Spleen (tissue), 11 donors: ENCODE measurements around the gene ZKSCAN3. TPM values are rescaled to one million over a fixed set of nuclear protein-coding genes. Genes with fewer than 3 reads are reported as not detected.

ENCODE experiments used
- DNase-seq: peaks from one replicate; pipeline ENCODE4 v3.0.0-alpha.2; 2020
- H3K27ac ChIP-seq, 8 donors: fragments of 200-600 bp; sonication (generic) in 7 of 8; 1 replicate in 4 of 8; 2 replicates in 4 of 8; pipeline versions ENCODE4 v1.5.0 to v1.8.0; 2016 to 2021; ENCODE audit warnings: inconsistent platforms in 4 of 8, mild to moderate bottlenecking in 4 of 8, moderate library complexity in 1 of 8
- H3K27me3 ChIP-seq, 7 donors: fragments of 200-600 bp; sonication (generic) in 6 of 7; replicated peaks in 1 of 7; 1 replicate in 4 of 7; 2 replicates in 3 of 7; pipeline versions ENCODE4 v1.5.0 to v1.8.0; 2016 to 2021; ENCODE audit warnings: inconsistent platforms in 3 of 7, mild to moderate bottlenecking in 1 of 7
- H3K36me3 ChIP-seq, 6 donors: fragments of 200-600 bp; sonication (generic) in 5 of 6; 1 replicate in 4 of 6; 2 replicates in 2 of 6; pipeline versions ENCODE4 v1.5.0 to v1.8.0; 2016 to 2021; ENCODE audit warnings: inconsistent platforms in 2 of 6
- H3K4me1 ChIP-seq, 6 donors: fragments of 200-600 bp; sonication (generic) in 5 of 6; 1 replicate in 3 of 6; 2 replicates in 3 of 6; pipeline versions ENCODE4 v1.5.0 to v1.8.0; 2016 to 2021; ENCODE audit warnings: inconsistent platforms in 3 of 6
- H3K4me3 ChIP-seq, 8 donors: fragments of 200-600 bp; sonication (generic) in 7 of 8; 1 replicate in 4 of 8; 2 replicates in 4 of 8; pipeline versions ENCODE4 v1.5.0 to v1.8.0; 2016 to 2021; ENCODE audit warnings: inconsistent platforms in 4 of 8, mild to moderate bottlenecking in 4 of 8, moderate library complexity in 2 of 8
- H3K9me3 ChIP-seq, 8 donors: fragments of 200-600 bp; sonication (generic) in 7 of 8; 1 replicate in 4 of 8; 2 replicates in 4 of 8; pipeline versions ENCODE4 v1.5.0 to v1.8.0; 2016 to 2021; ENCODE audit warnings: inconsistent platforms in 4 of 8
- POLR2A ChIP-seq, 3 donors: fragments of 450-650 bp; IDR thresholded peaks; one replicate each; pipeline ENCODE4 v1.5.1; 2017; ENCODE audit warnings: antibody characterized with exemption in 3 of 3, mild to moderate bottlenecking in 1 of 3
- POLR2AphosphoS5 ChIP-seq, 3 donors: sonication (generic); formaldehyde crosslinking; IDR thresholded peaks; one replicate each; pipeline ENCODE4 v1.5.1; 2017; ENCODE audit warnings: antibody characterized with exemption in 3 of 3
- intact Hi-C: fragments of 100-400 bp; cut with DNase I; formaldehyde crosslinking; loops from one replicate; pipeline ENCODE4 v1.15.0; 2023; ENCODE audit warnings: low total_unique reads
- polyA plus RNA-seq, 3 donors: library from polyadenylated mRNA; stranded (reverse); fragments of 200-250 nt; gene quantifications; one replicate each; pipeline ENCODE4 v1.2.1, GENCODE V29; 2013
- small RNA-seq, 4 donors: library from RNA; depleted of rRNA; stranded (forward); fragments of <200 nt; gene quantifications; one replicate each; pipeline ENCODE3, GENCODE V24; 2016
- total RNA-seq, 7 donors: library from RNA; depleted of rRNA in 3 of 7; stranded (reverse); fragments of >200 nt in 3 of 7; fragmentation: NEBNext Ultra II Directional in 4 of 7; extraction: Animal tissue kit (Norgen Biotek cat#: 25700) in 4 of 7; gene quantifications; one replicate each; pipeline versions ENCODE4 v1.1.0 to v1.2.1, GENCODE V29; 2016 to 2021
- TF ChIP-seq, protein P1 (sequence below), 11 experiments: fragments of 200-600 bp in 7 of 11; fragments of 450-650 bp in 4 of 11; sonication (generic) in 4 of 11; IDR thresholded peaks in 8 of 11; conservative IDR thresholded peaks in 3 of 11; 1 replicate in 7 of 11; 2 replicates in 4 of 11; pipeline versions ENCODE4 v1.4.0 to v1.8.0; 2016 to 2021; ENCODE audit warnings: antibody characterized with exemption in 11 of 11, inconsistent platforms in 4 of 11, mild to moderate bottlenecking in 1 of 11
- donor health status: healthy with polysubstance abuse.
- donor health status: DM: no; HTN: no; CAD: no; lungs with moderate emphysema.
- donor health status: DM: no; HTN: no; CAD: no.
- donor health status: Bipolar disorder and iron deficiency.
- donor health status: healthy.
- donor health status: DM: no; HTN: no; CAD: no.
- donor health status: DM: yes; HTN: yes; CAD: no.

ZKSCAN3 gene
- total and polyA plus RNA-seq, 10 donors = 1.0 to 8.4 (median 6.7) TPM

DNA sequence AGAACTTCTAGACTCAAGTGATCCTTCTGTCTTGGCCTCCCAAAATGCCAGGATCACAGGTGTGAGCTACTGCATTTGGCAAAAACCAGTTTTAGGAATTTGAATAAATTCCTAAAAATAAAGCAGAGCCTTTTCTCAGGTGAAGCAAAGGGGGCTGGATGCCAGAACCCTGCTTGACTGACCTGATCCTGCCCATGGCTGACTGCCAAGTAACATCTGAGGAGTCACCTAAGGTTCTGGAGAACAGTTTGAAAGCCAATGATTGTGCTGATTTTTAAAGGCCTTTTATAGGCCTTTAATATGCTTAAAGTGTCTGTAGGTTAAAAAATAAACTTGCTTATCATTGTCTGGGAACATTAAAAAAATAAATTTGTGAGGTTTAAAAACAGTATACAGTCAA is 63.9 kb downstream of the ZKSCAN3 start:
- Histone ChIP-seq H3K4me3 (no peak overlapping the region), H3K4me1 (no peaks in the 10 kb centered on the region)
- intact Hi-C loops = no loop called here

More for the DNA sequence above, 63.9 kb downstream of the ZKSCAN3 start:
- Histone ChIP-seq H3K36me3 (no peaks in the 10 kb centered on the region), H3K9me3 (peaks cover 0 to 7% (median 0%) of the 10 kb centered on the region in 8 donors), H3K27me3 (peaks cover 0 to 22% (median 0%) of the 10 kb centered on the region in 7 donors), H3K27ac (no peak overlapping the region)
- no peak for TF ChIP-seq POLR2A (IDR thresholded peaks at IDR 0.05)
- TF ChIP-seq, protein P1, sequence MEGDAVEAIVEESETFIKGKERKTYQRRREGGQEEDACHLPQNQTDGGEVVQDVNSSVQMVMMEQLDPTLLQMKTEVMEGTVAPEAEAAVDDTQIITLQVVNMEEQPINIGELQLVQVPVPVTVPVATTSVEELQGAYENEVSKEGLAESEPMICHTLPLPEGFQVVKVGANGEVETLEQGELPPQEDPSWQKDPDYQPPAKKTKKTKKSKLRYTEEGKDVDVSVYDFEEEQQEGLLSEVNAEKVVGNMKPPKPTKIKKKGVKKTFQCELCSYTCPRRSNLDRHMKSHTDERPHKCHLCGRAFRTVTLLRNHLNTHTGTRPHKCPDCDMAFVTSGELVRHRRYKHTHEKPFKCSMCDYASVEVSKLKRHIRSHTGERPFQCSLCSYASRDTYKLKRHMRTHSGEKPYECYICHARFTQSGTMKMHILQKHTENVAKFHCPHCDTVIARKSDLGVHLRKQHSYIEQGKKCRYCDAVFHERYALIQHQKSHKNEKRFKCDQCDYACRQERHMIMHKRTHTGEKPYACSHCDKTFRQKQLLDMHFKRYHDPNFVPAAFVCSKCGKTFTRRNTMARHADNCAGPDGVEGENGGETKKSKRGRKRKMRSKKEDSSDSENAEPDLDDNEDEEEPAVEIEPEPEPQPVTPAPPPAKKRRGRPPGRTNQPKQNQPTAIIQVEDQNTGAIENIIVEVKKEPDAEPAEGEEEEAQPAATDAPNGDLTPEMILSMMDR (IDR thresholded peaks at IDR 0.05 in 8 of 11, conservative IDR thresholded peaks at IDR 0.05 in 3 of 11) = no peak
- TF ChIP-seq POLR2AphosphoS5 (IDR thresholded peaks at IDR 0.05) = no peak
- DNase-seq = no peak

Small RNA genes within 50 kb of the gene (small RNA-seq; reads per million reads assigned to genes)
- gene AL021997.1 (0 reads per million in 4 donors), gene AL021997.2 (0 to 0.21 (median 0) reads per million in 4 donors), gene RNU2-45P (0 reads per million in 4 donors)

Other genes with a start within 250 kb of the ZKSCAN3 start
- 10 to 100 TPM in 2 of 7 donors, 1 to 10 TPM in 5; 6.2 to 11.7 (median 8.4) TPM for gene ZSCAN16, start 225.3 kb upstream of the ZKSCAN3 start, total RNA-seq
- gene ZSCAN16, start 225.3 kb upstream of the ZKSCAN3 start, polyA plus RNA-seq = 10 to 100 TPM in 1 of 3 donors, 1 to 10 TPM in 2; 8.6 to 11.1 (median 8.8) TPM
- gene ZKSCAN8, start 208.1 kb upstream of the ZKSCAN3 start, total RNA-seq = 10 to 100 TPM; 22.2 to 33.0 (median 28.6) TPM
- 1 to 10 TPM; 3.1 to 4.4 (median 3.4) TPM for gene ZKSCAN8, start 208.1 kb upstream of the ZKSCAN3 start, polyA plus RNA-seq
- gene ZSCAN9, start 124.7 kb upstream of the ZKSCAN3 start, total RNA-seq = 10 to 100 TPM; 11.2 to 25.7 (median 15.4) TPM
- 10 to 100 TPM in 2 of 3 donors, 1 to 10 TPM in 1; 6.9 to 13.8 (median 10.2) TPM for gene ZSCAN9, start 124.7 kb upstream of the ZKSCAN3 start, polyA plus RNA-seq
- gene ZKSCAN4, start 97.7 kb upstream of the ZKSCAN3 start, total RNA-seq = 10 to 100 TPM in 6 of 7 donors, 1 to 10 TPM in 1; 8.5 to 13.7 (median 12.5) TPM
- gene ZKSCAN4, start 97.7 kb upstream of the ZKSCAN3 start, polyA plus RNA-seq = 1 to 10 TPM; 5.2 to 8.0 (median 6.8) TPM
- gene NKAPL, start 90.7 kb upstream of the ZKSCAN3 start, total RNA-seq = 1 to 10 TPM in 4 of 7 donors, under 1 TPM in 3; 0.64 to 3.1 (median 1.4) TPM
- gene NKAPL, start 90.7 kb upstream of the ZKSCAN3 start, polyA plus RNA-seq = 1 to 10 TPM; 1.2 to 1.7 (median 1.4) TPM
- gene ZSCAN26, start 82.8 kb upstream of the ZKSCAN3 start, total RNA-seq = 10 to 100 TPM; 14.4 to 46.3 (median 26.6) TPM
- 10 to 100 TPM in 2 of 3 donors, 1 to 10 TPM in 1; 9.5 to 12.8 (median 12.4) TPM for gene ZSCAN26, start 82.8 kb upstream of the ZKSCAN3 start, polyA plus RNA-seq
- gene PGBD1, start 68.4 kb upstream of the ZKSCAN3 start, total RNA-seq = 1 to 10 TPM; 2.7 to 7.8 (median 4.5) TPM
- 1 to 10 TPM; 1.6 to 3.1 (median 2.4) TPM for gene PGBD1, start 68.4 kb upstream of the ZKSCAN3 start, polyA plus RNA-seq
- 10 to 100 TPM in 1 of 7 donors, 1 to 10 TPM in 6; 2.8 to 13.7 (median 4.2) TPM for gene ZSCAN31, start 13.8 kb upstream of the ZKSCAN3 start, total RNA-seq
- gene ZSCAN31, start 13.8 kb upstream of the ZKSCAN3 start, polyA plus RNA-seq = 1 to 10 TPM; 1.2 to 2.5 (median 1.7) TPM
- 10 to 100 TPM in 1 of 7 donors, 1 to 10 TPM in 6; 6.6 to 10.3 (median 8.8) TPM for gene ZSCAN12, start 49.8 kb downstream of the ZKSCAN3 start, total RNA-seq
- 1 to 10 TPM; 1.8 to 3.1 (median 2.4) TPM for gene ZSCAN12, start 49.8 kb downstream of the ZKSCAN3 start, polyA plus RNA-seq
- 1 to 10 TPM; 1.4 to 4.6 (median 2.5) TPM for gene ZSCAN23, start 93.5 kb downstream of the ZKSCAN3 start, total RNA-seq
- gene ZSCAN23, start 93.5 kb downstream of the ZKSCAN3 start, polyA plus RNA-seq = under 1 TPM in 2 of 3 donors, not detected in 1; 0.14 to 0.32 TPM
- gene GPX6, start 165.8 kb downstream of the ZKSCAN3 start, total RNA-seq = not detected
- gene GPX6, start 165.8 kb downstream of the ZKSCAN3 start, polyA plus RNA-seq = not detected
- gene GPX5, start 175.9 kb downstream of the ZKSCAN3 start, total RNA-seq = not detected
- not detected for gene GPX5, start 175.9 kb downstream of the ZKSCAN3 start, polyA plus RNA-seq